GM04504 (cell line): ENCODE results near the gene PTPRE.

ENCODE experiments used
- DNase-seq: peaks from one replicate; pipeline ENCODE4 v3.0.0-alpha.2; 2012; ENCODE audit warnings: low read depth

PTPRE gene

GRCh38 chr10:127952918-127953317 is 46.0 kb downstream of the PTPRE start:
- DNase-seq = no peak

- DNase-seq = no peak
These were observed 47.0 kb downstream of the PTPRE start for GRCh38 chr10:127953876-127954275.

- DNase-seq = no peak
These were observed 52.5 kb downstream of the PTPRE start for GRCh38 chr10:127959428-127959827.

GRCh38 chr10:127961071-127961470 is 54.2 kb downstream of the PTPRE start:
- DNase-seq = no peak

GRCh38 chr10:127962205-127962604 is 55.3 kb downstream of the PTPRE start:
- no peak for DNase-seq

GRCh38 chr10:127963136-127963535 is 56.2 kb downstream of the PTPRE start:
- no peak for DNase-seq

- no peak for DNase-seq
These were observed 57.7 kb downstream of the PTPRE start for GRCh38 chr10:127964621-127965020.

GRCh38 chr10:127966875-127967274 is 60.0 kb downstream of the PTPRE start:
- DNase-seq = no peak

- no peak for DNase-seq
These were observed 61.1 kb downstream of the PTPRE start for GRCh38 chr10:127968027-127968441.

- no peak for DNase-seq
These were observed 61.8 kb downstream of the PTPRE start for GRCh38 chr10:127968659-127969058.

- no peak for DNase-seq
These were observed 64.4 kb downstream of the PTPRE start for GRCh38 chr10:127971101-127971946.

- DNase-seq = no peak
These were observed 65.2 kb downstream of the PTPRE start for GRCh38 chr10:127971963-127972615.

- no peak for DNase-seq
These were observed 66.0 kb downstream of the PTPRE start for GRCh38 chr10:127972751-127973357.

- DNase-seq = no peak
These were observed 66.9 kb downstream of the PTPRE start for GRCh38 chr10:127973791-127974311.

GRCh38 chr10:127974911-127975310 is 68.0 kb downstream of the PTPRE start:
- no peak for DNase-seq

GRCh38 chr10:127976286-127976685 is 69.4 kb downstream of the PTPRE start:
- DNase-seq = no peak

GRCh38 chr10:127976701-127977356 is 69.9 kb downstream of the PTPRE start:
- no peak for DNase-seq

GRCh38 chr10:127977357-127978009 is 70.6 kb downstream of the PTPRE start:
- DNase-seq = peak; percentile 52

GRCh38 chr10:127978481-127978880 is 71.6 kb downstream of the PTPRE start:
- DNase-seq = no peak

- no peak for DNase-seq
These were observed 72.1 kb downstream of the PTPRE start for GRCh38 chr10:127979045-127979444.

GRCh38 chr10:127979566-127979965 is 72.7 kb downstream of the PTPRE start:
- no peak for DNase-seq

GRCh38 chr10:127980898-127981297 is 74.0 kb downstream of the PTPRE start:
- DNase-seq = no peak
